ENCODE results near the gene STX3.

- TF ChIP-seq, protein P1, sequence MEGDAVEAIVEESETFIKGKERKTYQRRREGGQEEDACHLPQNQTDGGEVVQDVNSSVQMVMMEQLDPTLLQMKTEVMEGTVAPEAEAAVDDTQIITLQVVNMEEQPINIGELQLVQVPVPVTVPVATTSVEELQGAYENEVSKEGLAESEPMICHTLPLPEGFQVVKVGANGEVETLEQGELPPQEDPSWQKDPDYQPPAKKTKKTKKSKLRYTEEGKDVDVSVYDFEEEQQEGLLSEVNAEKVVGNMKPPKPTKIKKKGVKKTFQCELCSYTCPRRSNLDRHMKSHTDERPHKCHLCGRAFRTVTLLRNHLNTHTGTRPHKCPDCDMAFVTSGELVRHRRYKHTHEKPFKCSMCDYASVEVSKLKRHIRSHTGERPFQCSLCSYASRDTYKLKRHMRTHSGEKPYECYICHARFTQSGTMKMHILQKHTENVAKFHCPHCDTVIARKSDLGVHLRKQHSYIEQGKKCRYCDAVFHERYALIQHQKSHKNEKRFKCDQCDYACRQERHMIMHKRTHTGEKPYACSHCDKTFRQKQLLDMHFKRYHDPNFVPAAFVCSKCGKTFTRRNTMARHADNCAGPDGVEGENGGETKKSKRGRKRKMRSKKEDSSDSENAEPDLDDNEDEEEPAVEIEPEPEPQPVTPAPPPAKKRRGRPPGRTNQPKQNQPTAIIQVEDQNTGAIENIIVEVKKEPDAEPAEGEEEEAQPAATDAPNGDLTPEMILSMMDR (IDR thresholded peaks at IDR 0.05 in 8 of 11, conservative IDR thresholded peaks at IDR 0.05 in 3 of 11), result no peak
- no peak for TF ChIP-seq POLR2A (IDR thresholded peaks at IDR 0.05)
- no peak for TF ChIP-seq POLR2AphosphoS5 (IDR thresholded peaks at IDR 0.05)
Observed at GRCh38 chr11:59770319-59770718, 15.1 kb downstream of the STX3 start.

Measured in spleen (tissue), 7 donors.